HG02840 (cell line): ENCODE measurements around the gene DNAJB6.
"Not testable (repeated sequence)": the region's sequence is repeated elsewhere in the genome, so short reads cannot be mapped to it uniquely, and the experiment has no call there.

Experiments
- ATAC-seq: cut with Tn5 transposase; IDR thresholded peaks from one replicate; pipeline ENCODE4 v1.9.1; 2021; ENCODE audit warnings: mild to moderate bottlenecking, moderate library complexity, moderate number of reproducible peaks; ENCODE audit not compliant: unreplicated experiment, low FRiP score

The DNAJB6 gene

GRCh38 chr7:157438121-157439025 is 101.6 kb downstream of the DNAJB6 start:
- ATAC-seq: no peak

DNA sequence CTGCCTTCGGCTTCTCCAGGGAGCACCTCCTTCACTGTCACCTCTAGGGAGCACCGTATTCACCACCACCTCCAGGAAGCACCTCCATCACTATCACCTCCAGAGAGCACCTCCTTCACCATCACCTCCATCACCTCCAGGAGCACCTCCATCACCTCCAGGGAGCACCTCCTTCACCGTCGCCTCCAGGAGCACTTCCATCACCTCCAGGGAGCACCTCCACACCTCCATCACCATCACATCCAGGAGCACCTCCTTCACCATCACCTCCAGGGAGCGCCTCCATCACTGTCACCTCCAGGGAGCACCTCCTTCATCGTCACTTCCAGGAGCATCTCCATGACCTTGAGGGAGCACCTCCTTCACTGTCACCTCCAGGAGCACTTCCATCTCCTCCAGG is 102.3 kb downstream of the DNAJB6 start:
- ATAC-seq: no peak

DNA sequence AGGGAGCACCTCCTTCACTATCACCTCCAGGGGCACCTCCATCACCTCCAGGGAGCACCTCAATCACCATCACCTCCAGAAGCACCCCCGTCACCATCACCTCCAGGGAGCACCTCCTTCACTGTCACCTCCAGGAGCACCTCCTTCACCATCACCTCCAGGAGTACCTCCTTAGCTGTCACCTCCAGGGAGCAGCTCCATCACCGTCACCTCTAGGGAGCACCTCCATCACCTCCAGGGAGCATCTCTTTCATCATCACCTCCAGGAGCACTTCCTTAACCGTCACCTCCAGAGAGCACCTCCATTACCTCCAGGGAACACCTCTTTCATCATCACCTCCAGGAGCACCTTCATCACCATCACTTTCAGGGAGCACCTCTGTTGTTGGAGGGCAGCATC is 103.0 kb downstream of the DNAJB6 start:
- no peak for ATAC-seq

GRCh38 chr7:157440346-157441022 is 103.7 kb downstream of the DNAJB6 start:
- no peak for ATAC-seq

DNA sequence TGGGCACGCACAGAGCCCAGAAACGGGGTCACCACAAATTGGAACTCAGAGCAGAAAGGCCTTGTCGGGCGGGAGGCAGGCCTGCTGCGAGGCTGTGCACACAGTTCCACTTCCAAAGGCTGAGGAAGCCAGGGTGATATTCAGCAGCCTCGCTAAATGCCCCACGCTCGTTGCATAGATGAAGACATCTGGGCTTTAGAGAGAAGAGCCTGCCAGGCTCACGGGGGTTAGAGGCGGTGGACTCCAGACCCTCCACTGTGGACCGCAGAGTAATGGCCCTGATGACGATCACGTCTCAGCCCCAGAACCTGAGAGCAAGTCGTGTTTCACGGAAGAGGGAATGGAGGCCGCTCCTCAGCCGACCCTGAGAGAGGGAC is 104.2 kb downstream of the DNAJB6 start:
- no peak for ATAC-seq

DNA sequence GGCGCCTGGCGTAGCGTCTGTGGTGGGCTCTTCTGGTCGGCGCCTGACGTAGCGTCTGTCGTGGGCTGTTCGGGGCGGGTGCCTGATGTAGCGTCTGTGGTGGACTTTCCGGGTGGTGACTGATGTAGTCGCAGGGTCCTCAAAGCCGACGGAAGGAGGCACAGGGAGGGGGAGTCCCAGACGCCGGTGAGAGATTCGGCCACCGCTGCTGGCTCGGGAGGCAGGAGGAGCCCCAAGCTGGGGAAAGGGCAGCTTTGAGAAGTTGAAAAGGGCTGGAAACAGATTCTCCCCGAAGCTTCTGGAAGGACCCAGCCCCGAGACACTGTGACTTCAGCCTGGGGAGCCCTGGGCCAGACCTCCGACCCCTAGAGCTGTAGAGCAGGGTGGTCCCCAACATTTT is 105.7 kb downstream of the DNAJB6 start:
- ATAC-seq: no peak

GRCh38 chr7:157442993-157443831 is 106.4 kb downstream of the DNAJB6 start:
- ATAC-seq: no peak

- no peak for ATAC-seq
Observed at GRCh38 chr7:157444011-157444842, 107.4 kb downstream of the DNAJB6 start.

- no peak for ATAC-seq
Observed at GRCh38 chr7:157444843-157445135, 108.0 kb downstream of the DNAJB6 start.

- ATAC-seq: no peak
Observed at GRCh38 chr7:157445246-157445955, 108.6 kb downstream of the DNAJB6 start.

GRCh38 chr7:157445956-157446295 is 109.1 kb downstream of the DNAJB6 start:
- ATAC-seq: no peak

DNA sequence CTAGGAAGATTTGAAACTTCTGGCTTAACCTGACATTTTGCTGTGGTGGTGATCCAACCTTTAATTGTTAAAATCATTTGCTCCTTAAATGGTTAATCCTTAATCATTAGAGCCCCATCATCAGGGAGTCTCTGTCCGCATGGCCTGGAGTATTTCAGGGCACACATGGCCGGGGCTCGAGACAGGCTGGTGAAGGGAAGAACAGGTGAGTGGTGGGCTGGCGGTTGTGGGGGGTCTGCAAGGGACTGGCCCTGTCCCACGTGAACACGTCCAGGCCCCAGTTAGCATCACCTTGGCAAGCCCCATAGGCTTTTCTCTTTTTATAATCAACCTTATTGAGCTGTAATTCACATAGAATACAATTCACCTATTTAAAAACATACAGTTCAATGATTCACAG is 109.5 kb downstream of the DNAJB6 start:
- ATAC-seq: no peak

- not testable (repeated sequence) for ATAC-seq
Observed at GRCh38 chr7:157454003-157454402, 117.2 kb downstream of the DNAJB6 start.

GRCh38 chr7:157457355-157458253 is 120.8 kb downstream of the DNAJB6 start:
- no peak for ATAC-seq

- ATAC-seq: no peak
Observed at GRCh38 chr7:157458254-157458633, 121.4 kb downstream of the DNAJB6 start.

DNA sequence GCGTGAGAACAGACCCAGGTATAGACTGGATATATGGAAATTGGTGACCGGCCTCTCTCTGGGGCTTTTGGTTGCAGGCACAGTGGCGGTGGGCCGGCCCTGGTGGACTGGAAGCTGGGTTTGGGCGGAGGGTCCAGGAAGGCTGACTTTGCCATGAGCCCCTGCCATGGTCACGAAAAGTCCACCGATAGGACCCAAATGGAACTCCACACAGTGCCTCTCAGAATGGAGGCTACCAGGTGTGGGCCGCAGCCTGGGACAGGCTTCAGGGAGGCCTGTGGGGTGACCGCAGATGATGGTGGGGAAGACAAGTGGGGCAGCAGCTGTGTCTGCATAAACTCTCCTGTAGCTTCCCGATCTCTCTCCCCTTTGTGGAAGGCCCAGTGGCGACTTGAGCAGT is 123.2 kb downstream of the DNAJB6 start:
- no peak for ATAC-seq

DNA sequence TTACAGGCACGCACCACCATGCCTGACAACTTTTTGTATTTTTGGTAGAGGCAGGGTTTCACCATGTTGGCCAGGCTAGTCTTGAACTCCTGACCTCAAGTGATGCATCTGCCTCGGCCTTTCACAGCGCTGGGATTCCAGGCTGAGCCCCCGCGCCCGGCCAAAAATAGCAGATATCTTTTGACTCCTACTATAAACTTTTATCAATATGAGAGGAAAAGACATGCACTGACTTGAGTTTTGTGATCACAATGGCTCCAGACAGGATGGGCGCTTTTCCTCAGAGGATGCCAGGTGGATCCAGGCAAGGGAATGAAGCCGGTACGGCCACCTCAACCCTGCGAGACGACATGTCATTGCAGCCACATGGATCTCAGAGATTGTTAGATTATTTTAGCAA is 123.9 kb downstream of the DNAJB6 start:
- ATAC-seq: no peak

DNA sequence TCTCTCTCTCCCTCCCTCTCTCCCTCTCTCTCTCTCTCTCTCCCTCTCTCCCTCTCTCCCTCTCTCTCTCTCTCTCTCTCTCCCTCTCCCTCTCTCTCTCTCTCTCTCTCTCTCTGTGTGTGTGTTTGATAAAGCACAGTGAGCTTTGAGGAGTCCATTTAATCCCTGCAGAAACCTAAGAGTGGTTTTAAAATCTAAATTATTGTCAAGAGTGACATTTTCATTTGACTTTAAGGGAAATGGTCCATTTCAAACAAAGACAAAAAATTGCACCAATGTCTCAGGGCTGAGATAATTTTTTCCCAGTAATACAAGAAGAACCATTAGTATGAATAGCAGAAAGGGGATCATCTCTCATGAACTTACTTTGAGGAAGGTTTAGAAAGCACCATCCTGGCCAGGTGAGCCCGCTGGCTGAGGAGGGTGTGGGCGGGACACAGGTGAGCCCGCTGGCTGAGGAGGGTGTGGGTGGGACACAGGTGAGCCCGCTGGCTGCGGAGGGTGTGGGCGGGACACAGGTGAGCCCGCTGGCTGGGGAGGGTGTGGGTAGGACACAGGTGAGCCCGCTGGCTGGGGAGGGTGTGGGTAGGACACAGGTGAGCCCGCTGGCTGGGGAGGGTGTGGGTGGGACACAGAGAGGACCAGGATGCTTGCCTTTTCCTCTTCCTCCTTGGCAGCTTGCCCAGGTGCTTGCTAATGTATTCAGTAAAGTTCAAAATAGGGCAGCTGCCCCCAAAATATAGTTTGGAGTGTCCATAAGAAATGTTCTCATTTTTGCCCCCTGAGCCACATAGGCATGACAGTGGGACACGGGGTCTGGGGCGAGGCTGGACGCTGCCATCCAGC is 125.0 kb downstream of the DNAJB6 start:
- no peak for ATAC-seq
